K562 (cell line): ENCODE measurements around the gene TAS1R3. TPM values are rescaled to one million over a fixed set of nuclear protein-coding genes. Genes with fewer than 3 reads are reported as not detected.

Experiments used
- ADNP ChIP-seq: fragments of 200-800 bp; sonication (Bioruptor generic); IDR thresholded peaks from 2 replicates; pipeline ENCODE4 v1.6.1; 2016; ENCODE audit warnings: missing genetic modification characterization, missing compliant biosample characterization
- BRD4 ChIP-seq: fragments of 200-600 bp; sonication (generic); IDR thresholded peaks from 2 replicates; pipeline ENCODE4 v1.6.1; 2017; ENCODE audit warnings: inconsistent platforms
- CEBPG ChIP-seq, 3 experiments: fragments of 200-800 bp in 1 of 3; sonication (Bioruptor generic) in 1 of 3; sonication (generic) in 1 of 3; formaldehyde crosslinking in 1 of 3; IDR thresholded peaks in 2 of 3; conservative IDR thresholded peaks in 1 of 3; 2 replicates each; pipeline versions ENCODE4 v1.6.1 to v1.8.0; 2016 to 2022; ENCODE audit warnings: missing compliant biosample characterization in 2 of 3, missing genetic modification characterization in 2 of 3, mild to moderate bottlenecking in 1 of 3, missing genetic modification reagents in 1 of 3
- GABPA ChIP-seq: fragments of 200-800 bp; sonication (Bioruptor generic); conservative IDR thresholded peaks from 2 replicates; pipeline ENCODE4 v1.6.1; 2016; ENCODE audit warnings: low read depth, missing genetic modification characterization, missing compliant biosample characterization
- HNRNPUL1 ChIP-seq: fragments of 200-400 bp; formaldehyde crosslinking; IDR thresholded peaks from 2 replicates; pipeline ENCODE4 v1.6.1; 2017; ENCODE audit warnings: low read length
- KLF6 ChIP-seq: fragments of 250-450 bp; sonication (Bioruptor Pico); IDR thresholded peaks from 2 replicates; pipeline ENCODE4 v1.4.0; 2020; ENCODE audit warnings: mild to moderate bottlenecking, moderate library complexity, borderline replicate concordance
- LCOR ChIP-seq: sonication (generic); formaldehyde crosslinking; IDR thresholded peaks from 2 replicates; pipeline ENCODE4 v1.8.0; 2022; ENCODE audit warnings: mild to moderate bottlenecking, missing genetic modification reagents
- NFIX ChIP-seq: fragments of 250-450 bp; sonication (Bioruptor Pico); IDR thresholded peaks from 2 replicates; pipeline ENCODE4 v1.4.0; 2020; ENCODE audit warnings: low read depth, mild to moderate bottlenecking, moderate library complexity
- NR3C1 ChIP-seq: sonication (generic); formaldehyde crosslinking; IDR thresholded peaks from 2 replicates; pipeline ENCODE4 v1.8.1; 2022; ENCODE audit warnings: missing genetic modification reagents
- PTTG1 ChIP-seq: fragments of 450-650 bp; IDR thresholded peaks from 2 replicates; pipeline ENCODE4 v1.6.1; 2016; ENCODE audit warnings: low read depth, mild to moderate bottlenecking, missing genetic modification characterization, missing compliant biosample characterization
- SMARCA4 ChIP-seq: fragments of 450-650 bp; IDR thresholded peaks from 2 replicates; pipeline ENCODE4 v1.6.1; 2016
- SMC3 ChIP-seq: conservative IDR thresholded peaks from 2 replicates; pipeline ENCODE4 v1.6.1; 2011; ENCODE audit warnings: low read depth, low read length, improper control_type of control experiment; ENCODE audit not compliant: insufficient read depth
- TAF15 ChIP-seq: fragments of 200-400 bp; formaldehyde crosslinking; IDR thresholded peaks from 2 replicates; pipeline ENCODE4 v1.6.1; 2017; ENCODE audit warnings: mild to moderate bottlenecking, low read depth, low read length, moderate library complexity
- ZKSCAN8 ChIP-seq: fragments of 200-800 bp; sonication (Bioruptor generic); IDR thresholded peaks from 2 replicates; pipeline ENCODE4 v1.6.1; 2016; ENCODE audit warnings: missing genetic modification characterization, missing compliant biosample characterization
- polyA plus RNA-seq, 8 experiments: library from polyadenylated mRNA; depleted of rRNA in 4 of 8; stranded (reverse) in 5 of 8; unstranded in 3 of 8; fragments of >200 nt; fragmentation: Nextera tagmentation in 2 of 8; fragmentation: Illumina TruSeq in 1 of 8; extraction: Ambion mirVana in 2 of 8; extraction: Trizol in 1 of 8; gene quantifications; 2 replicates each; pipeline versions ENCODE4 v1.2.1 to v1.2.3, GENCODE V29; 2011 to 2014; ENCODE audit warnings: inconsistent platforms in 1 of 8, missing spikeins in 1 of 8
- total RNA-seq, 7 experiments: library from RNA; depleted of rRNA in 6 of 7; stranded (reverse); fragments of >200 nt in 6 of 7; fragmentation: Illumina TruSeq in 2 of 7; extraction: Trizol in 2 of 7; gene quantifications; 2 replicates each; pipeline versions ENCODE4 v1.2.1 to v1.2.3, GENCODE V29; 2011 to 2021; ENCODE audit warnings: low replicate concordance in 1 of 7
- TF ChIP-seq, protein P1 (sequence below): sonication (generic); formaldehyde crosslinking; IDR thresholded peaks from 2 replicates; pipeline ENCODE4 v1.5.0; 2020; ENCODE audit warnings: missing genetic modification reagents
- TF ChIP-seq, protein P2 (sequence below): fragments of 450-650 bp; IDR thresholded peaks from 2 replicates; pipeline ENCODE4 v1.7.1; 2018; ENCODE audit warnings: mild to moderate bottlenecking, low read depth; ENCODE audit not compliant: partially characterized antibody
- TF ChIP-seq, protein P3 (sequence below): fragments of 250-450 bp; sonication (Bioruptor Pico); IDR thresholded peaks from 2 replicates; pipeline ENCODE4 v1.5.0; 2021
- TF ChIP-seq, protein P4 (sequence below), 3 experiments: fragments of 200-800 bp in 1 of 3; fragments of 250-450 bp in 1 of 3; fragments of 450-650 bp in 1 of 3; sonication (Bioruptor Pico) in 1 of 3; sonication (Bioruptor generic) in 1 of 3; formaldehyde crosslinking in 1 of 3; IDR thresholded peaks; 2 replicates each; pipeline versions ENCODE4 v1.6.1 to v1.8.0; 2016 to 2022; ENCODE audit warnings: mild to moderate bottlenecking in 2 of 3, missing genetic modification characterization in 2 of 3, missing compliant biosample characterization in 1 of 3, moderate library complexity in 1 of 3
- TF ChIP-seq, protein P5 (sequence below): IDR thresholded peaks from 2 replicates; pipeline ENCODE4 v1.6.1; 2014; ENCODE audit warnings: antibody characterized with exemption

TAS1R3 gene
- total and polyA plus RNA-seq, 9 of the 15 experiments (the other 6 are each of a cell fraction or from before 2014, with no cell fraction given) = 0.07 to 0.13 TPM; not detected in 7

DNA sequence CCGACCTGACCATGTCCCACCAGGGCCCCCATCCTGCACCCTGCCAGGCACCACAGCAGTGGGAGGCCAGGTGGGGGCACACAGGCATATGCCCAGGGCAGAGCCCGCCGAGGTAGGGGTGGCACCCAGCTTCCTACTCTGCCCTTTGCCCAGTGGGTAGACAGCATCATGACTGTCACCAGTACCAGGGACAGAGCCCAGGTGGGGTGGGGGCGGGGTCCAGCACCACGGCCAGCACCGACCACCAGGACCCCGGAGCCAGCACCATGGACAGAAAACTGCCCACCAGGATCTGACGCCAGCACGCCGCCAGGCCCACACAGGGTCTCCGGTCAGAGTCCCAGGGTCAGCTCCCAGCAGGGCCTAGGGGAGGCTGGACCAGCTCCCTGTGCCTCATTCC is 3.8 kb downstream of the TAS1R3 start (continued):
- TF ChIP-seq KLF6 (no peak), LCOR (CRISPR knock-in tag) (no peak), BRD4 (no peak), GABPA (no peak), NFIX (CRISPR knock-in tag) (no peak), TAF15 (no peak), HNRNPUL1 (no peak), NR3C1 (CRISPR knock-in tag) (peak; percentile 62; the same call in 1 of the 2 replicates), SMC3 (no peak), ADNP (tag) (no peak), PTTG1 (no peak), SMARCA4 (no peak), CEBPG (CRISPR knock-in tag; IDR thresholded peaks at IDR 0.05) (no peak), CEBPG (tag; conservative IDR thresholded peaks at IDR 0.05 in 1 of 2, IDR thresholded peaks at IDR 0.05 in 1 of 2) (no peak), ZKSCAN8 (CRISPR knock-in tag) (no peak)
- TF ChIP-seq, protein P1, sequence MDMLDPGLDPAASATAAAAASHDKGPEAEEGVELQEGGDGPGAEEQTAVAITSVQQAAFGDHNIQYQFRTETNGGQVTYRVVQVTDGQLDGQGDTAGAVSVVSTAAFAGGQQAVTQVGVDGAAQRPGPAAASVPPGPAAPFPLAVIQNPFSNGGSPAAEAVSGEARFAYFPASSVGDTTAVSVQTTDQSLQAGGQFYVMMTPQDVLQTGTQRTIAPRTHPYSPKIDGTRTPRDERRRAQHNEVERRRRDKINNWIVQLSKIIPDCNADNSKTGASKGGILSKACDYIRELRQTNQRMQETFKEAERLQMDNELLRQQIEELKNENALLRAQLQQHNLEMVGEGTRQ (CRISPR knock-in tag) = peak; percentile 46
- TF ChIP-seq, protein P2, sequence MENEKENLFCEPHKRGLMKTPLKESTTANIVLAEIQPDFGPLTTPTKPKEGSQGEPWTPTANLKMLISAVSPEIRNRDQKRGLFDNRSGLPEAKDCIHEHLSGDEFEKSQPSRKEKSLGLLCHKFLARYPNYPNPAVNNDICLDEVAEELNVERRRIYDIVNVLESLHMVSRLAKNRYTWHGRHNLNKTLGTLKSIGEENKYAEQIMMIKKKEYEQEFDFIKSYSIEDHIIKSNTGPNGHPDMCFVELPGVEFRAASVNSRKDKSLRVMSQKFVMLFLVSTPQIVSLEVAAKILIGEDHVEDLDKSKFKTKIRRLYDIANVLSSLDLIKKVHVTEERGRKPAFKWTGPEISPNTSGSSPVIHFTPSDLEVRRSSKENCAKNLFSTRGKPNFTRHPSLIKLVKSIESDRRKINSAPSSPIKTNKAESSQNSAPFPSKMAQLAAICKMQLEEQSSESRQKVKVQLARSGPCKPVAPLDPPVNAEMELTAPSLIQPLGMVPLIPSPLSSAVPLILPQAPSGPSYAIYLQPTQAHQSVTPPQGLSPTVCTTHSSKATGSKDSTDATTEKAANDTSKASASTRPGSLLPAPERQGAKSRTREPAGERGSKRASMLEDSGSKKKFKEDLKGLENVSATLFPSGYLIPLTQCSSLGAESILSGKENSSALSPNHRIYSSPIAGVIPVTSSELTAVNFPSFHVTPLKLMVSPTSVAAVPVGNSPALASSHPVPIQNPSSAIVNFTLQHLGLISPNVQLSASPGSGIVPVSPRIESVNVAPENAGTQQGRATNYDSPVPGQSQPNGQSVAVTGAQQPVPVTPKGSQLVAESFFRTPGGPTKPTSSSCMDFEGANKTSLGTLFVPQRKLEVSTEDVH = no peak
- TF ChIP-seq, protein P3, sequence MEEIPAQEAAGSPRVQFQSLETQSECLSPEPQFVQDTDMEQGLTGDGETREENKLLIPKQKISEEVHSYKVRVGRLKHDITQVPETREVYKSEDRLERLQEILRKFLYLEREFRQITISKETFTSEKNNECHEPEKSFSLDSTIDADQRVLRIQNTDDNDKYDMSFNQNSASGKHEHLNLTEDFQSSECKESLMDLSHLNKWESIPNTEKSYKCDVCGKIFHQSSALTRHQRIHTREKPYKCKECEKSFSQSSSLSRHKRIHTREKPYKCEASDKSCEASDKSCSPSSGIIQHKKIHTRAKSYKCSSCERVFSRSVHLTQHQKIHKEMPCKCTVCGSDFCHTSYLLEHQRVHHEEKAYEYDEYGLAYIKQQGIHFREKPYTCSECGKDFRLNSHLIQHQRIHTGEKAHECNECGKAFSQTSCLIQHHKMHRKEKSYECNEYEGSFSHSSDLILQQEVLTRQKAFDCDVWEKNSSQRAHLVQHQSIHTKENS (CRISPR knock-in tag) = no peak
- TF ChIP-seq, protein P4, sequence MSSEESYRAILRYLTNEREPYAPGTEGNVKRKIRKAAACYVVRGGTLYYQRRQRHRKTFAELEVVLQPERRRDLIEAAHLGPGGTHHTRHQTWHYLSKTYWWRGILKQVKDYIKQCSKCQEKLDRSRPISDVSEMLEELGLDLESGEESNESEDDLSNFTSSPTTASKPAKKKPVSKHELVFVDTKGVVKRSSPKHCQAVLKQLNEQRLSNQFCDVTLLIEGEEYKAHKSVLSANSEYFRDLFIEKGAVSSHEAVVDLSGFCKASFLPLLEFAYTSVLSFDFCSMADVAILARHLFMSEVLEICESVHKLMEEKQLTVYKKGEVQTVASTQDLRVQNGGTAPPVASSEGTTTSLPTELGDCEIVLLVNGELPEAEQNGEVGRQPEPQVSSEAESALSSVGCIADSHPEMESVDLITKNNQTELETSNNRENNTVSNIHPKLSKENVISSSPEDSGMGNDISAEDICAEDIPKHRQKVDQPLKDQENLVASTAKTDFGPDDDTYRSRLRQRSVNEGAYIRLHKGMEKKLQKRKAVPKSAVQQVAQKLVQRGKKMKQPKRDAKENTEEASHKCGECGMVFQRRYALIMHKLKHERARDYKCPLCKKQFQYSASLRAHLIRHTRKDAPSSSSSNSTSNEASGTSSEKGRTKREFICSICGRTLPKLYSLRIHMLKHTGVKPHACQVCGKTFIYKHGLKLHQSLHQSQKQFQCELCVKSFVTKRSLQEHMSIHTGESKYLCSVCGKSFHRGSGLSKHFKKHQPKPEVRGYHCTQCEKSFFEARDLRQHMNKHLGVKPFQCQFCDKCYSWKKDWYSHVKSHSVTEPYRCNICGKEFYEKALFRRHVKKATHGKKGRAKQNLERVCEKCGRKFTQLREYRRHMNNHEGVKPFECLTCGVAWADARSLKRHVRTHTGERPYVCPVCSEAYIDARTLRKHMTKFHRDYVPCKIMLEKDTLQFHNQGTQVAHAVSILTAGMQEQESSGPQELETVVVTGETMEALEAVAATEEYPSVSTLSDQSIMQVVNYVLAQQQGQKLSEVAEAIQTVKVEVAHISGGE (CRISPR knock-in tag; IDR thresholded peaks at IDR 0.05) = no peak
- TF ChIP-seq, protein P5, sequence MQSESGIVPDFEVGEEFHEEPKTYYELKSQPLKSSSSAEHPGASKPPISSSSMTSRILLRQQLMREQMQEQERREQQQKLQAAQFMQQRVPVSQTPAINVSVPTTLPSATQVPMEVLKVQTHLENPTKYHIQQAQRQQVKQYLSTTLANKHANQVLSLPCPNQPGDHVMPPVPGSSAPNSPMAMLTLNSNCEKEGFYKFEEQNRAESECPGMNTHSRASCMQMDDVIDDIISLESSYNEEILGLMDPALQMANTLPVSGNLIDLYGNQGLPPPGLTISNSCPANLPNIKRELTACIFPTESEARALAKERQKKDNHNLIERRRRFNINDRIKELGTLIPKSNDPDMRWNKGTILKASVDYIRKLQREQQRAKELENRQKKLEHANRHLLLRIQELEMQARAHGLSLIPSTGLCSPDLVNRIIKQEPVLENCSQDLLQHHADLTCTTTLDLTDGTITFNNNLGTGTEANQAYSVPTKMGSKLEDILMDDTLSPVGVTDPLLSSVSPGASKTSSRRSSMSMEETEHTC = no peak
